ENCODE results near the gene GZMB. TPM values are rescaled to one million over a fixed set of nuclear protein-coding genes. Genes with fewer than 3 reads are reported as not detected.
"Not testable (repeated sequence)": the region's sequence is repeated elsewhere in the genome, so short reads cannot be mapped to it uniquely, and the experiment has no call there.

Gene GZMB
- total RNA-seq, 1 experiment from 2014 or later = 0.74 TPM

DNA sequence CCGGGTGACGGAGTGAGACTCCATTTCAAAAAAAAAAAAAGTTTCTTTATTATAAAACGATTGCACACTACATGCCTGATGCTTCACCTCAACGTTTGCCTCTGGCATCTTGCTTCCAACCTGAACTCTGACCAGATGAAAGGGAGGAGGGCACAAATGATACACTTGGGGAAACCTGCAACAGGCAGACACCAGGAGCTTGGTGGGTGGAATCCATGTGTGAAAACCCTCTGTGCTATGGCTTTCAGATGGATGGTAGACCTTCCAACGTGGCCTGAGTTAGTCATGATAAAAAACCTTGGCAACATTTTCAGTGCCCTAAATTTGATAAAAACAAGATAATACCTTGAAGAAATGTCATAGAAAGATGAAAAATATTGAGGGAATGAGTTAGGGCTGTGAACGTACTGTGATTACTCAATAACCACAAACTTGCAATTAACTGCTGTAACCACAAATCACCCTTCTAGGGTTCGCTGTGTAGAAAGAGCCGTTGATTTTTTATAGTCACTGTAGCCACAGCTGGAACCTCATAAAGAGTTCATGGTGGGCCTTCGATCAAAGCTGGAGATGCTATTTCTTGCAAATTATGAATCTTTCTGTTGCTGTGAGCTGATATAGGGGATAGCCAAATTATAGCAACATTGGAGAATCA is 26.1 kb upstream of the GZMB start (continued):
- TF ChIP-seq, protein P1, sequence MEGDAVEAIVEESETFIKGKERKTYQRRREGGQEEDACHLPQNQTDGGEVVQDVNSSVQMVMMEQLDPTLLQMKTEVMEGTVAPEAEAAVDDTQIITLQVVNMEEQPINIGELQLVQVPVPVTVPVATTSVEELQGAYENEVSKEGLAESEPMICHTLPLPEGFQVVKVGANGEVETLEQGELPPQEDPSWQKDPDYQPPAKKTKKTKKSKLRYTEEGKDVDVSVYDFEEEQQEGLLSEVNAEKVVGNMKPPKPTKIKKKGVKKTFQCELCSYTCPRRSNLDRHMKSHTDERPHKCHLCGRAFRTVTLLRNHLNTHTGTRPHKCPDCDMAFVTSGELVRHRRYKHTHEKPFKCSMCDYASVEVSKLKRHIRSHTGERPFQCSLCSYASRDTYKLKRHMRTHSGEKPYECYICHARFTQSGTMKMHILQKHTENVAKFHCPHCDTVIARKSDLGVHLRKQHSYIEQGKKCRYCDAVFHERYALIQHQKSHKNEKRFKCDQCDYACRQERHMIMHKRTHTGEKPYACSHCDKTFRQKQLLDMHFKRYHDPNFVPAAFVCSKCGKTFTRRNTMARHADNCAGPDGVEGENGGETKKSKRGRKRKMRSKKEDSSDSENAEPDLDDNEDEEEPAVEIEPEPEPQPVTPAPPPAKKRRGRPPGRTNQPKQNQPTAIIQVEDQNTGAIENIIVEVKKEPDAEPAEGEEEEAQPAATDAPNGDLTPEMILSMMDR (IDR thresholded peaks at IDR 0.05 in 2 of 3, conservative IDR thresholded peaks at IDR 0.05 in 1 of 3; ENCODE audit: borderline replicate concordance in 1 of 3, insufficient read depth in 1 of 3, low read depth in 2 of 3, low read length in 2 of 3) = no peak

DNA sequence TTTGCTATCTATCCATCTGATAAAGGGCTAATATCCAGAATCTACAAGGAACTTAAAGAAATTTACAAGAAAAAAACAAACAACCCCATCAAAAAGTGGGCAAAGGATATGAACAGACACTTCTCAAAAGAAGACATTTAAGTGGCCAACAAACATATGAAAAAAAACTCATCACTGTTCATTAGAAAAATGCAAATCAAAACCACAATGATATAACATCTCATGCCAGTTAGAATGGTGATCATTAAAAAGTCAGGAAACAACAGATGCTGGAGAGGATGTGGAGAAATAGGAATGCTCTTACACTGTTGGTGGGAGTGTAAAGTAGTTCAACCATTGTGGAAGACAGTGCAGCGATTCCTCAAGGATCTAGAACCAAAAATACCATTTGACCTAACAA is 14.4 kb upstream of the GZMB start:
- ATAC-seq; RAD21 ChIA-PET (ENCODE audit: low non-redundant PET in 1 of 2, low total read pairs in 2 of 2, uncharacterized antibody in 2 of 2, unreplicated experiment in 2 of 2): not testable (repeated sequence)

DNA sequence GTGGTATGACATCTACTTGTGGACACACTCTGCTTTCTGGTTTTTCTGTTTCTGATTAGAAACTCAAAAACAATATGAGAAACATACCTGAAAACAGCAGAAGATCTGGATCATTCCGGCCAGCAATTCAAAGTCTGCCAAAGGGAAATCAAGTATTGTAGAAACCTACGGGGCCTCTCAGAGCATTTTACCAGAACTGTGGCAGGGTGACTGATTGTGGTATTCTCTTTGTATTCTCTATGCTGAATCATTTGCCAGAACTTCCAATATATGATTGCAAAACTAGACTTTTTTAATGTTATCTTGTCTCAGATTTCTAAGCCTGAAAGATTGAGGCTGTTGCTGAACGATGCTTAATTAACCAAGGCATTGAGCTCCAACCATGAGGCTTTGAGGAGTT is 5.9 kb upstream of the GZMB start:
- CTCF ChIA-PET = no interaction called here
- H3K27me3 ChIP-seq (ENCODE audit: insufficient read depth, low read length) = no peaks in the 10 kb centered on the region
- intact Hi-C loops (cut with micrococcal nuclease) = no loop called here
- H3K4me3 ChIP-seq (replicated peaks in 1 of 2; ENCODE audit: low read depth in 1 of 2, low read length in 2 of 2) = no peak overlapping the region
- H3K4me2 ChIP-seq (ENCODE audit: low read length) = no peak overlapping the region
- H2AFZ ChIP-seq (ENCODE audit: low read depth, low read length, poor library complexity, severe bottlenecking) = no peak overlapping the region
- RAD21 ChIA-PET (ENCODE audit: low non-redundant PET in 1 of 2, low total read pairs in 2 of 2, uncharacterized antibody in 2 of 2, unreplicated experiment in 2 of 2) = no interaction called here
- H3K27ac ChIP-seq (ENCODE audit: low read depth, low read length) = no peak overlapping the region
- no TSS peak for BruUV-seq (replicated peaks)
- no peaks in the 10 kb centered on the region for H3K9me2 ChIP-seq (ENCODE audit: insufficient read depth)
- ATAC-seq = no peak
- no peaks in the 10 kb centered on the region for H3K36me3 ChIP-seq (ENCODE audit: control insufficient read depth in 1 of 2, insufficient read depth in 2 of 2, low read length in 2 of 2)
- POLR2A ChIA-PET = no interaction called here
- no peaks in the 10 kb centered on the region for H3K79me2 ChIP-seq (ENCODE audit: insufficient read depth, low read length)
- no peak for DNase-seq (ENCODE audit: low read depth, low spot score)
- H3K9me3 ChIP-seq (ENCODE audit: control insufficient read depth in 1 of 2, insufficient read depth in 1 of 2, low read depth in 1 of 2, low read length in 2 of 2) = no peaks in the 10 kb centered on the region
- H3K9ac ChIP-seq (ENCODE audit: low read length) = no peak overlapping the region
- no peaks in the 10 kb centered on the region for H4K20me1 ChIP-seq (ENCODE audit: insufficient read depth)
- H3K4me1 ChIP-seq (ENCODE audit: control insufficient read depth in 1 of 2, insufficient read depth in 2 of 2, low read length in 2 of 2) = no peaks in the 10 kb centered on the region
- TF ChIP-seq, protein P2, sequence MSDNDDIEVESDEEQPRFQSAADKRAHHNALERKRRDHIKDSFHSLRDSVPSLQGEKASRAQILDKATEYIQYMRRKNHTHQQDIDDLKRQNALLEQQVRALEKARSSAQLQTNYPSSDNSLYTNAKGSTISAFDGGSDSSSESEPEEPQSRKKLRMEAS (IDR thresholded peaks at IDR 0.05) = no peak
- TF ChIP-seq, protein P3, sequence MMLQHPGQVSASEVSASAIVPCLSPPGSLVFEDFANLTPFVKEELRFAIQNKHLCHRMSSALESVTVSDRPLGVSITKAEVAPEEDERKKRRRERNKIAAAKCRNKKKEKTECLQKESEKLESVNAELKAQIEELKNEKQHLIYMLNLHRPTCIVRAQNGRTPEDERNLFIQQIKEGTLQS (IDR thresholded peaks at IDR 0.05) = no peak
- TF ChIP-seq, protein P4, sequence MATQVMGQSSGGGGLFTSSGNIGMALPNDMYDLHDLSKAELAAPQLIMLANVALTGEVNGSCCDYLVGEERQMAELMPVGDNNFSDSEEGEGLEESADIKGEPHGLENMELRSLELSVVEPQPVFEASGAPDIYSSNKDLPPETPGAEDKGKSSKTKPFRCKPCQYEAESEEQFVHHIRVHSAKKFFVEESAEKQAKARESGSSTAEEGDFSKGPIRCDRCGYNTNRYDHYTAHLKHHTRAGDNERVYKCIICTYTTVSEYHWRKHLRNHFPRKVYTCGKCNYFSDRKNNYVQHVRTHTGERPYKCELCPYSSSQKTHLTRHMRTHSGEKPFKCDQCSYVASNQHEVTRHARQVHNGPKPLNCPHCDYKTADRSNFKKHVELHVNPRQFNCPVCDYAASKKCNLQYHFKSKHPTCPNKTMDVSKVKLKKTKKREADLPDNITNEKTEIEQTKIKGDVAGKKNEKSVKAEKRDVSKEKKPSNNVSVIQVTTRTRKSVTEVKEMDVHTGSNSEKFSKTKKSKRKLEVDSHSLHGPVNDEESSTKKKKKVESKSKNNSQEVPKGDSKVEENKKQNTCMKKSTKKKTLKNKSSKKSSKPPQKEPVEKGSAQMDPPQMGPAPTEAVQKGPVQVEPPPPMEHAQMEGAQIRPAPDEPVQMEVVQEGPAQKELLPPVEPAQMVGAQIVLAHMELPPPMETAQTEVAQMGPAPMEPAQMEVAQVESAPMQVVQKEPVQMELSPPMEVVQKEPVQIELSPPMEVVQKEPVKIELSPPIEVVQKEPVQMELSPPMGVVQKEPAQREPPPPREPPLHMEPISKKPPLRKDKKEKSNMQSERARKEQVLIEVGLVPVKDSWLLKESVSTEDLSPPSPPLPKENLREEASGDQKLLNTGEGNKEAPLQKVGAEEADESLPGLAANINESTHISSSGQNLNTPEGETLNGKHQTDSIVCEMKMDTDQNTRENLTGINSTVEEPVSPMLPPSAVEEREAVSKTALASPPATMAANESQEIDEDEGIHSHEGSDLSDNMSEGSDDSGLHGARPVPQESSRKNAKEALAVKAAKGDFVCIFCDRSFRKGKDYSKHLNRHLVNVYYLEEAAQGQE (IDR thresholded peaks at IDR 0.05; ENCODE audit: low read depth) = no peak
- TF ChIP-seq RAD21 (IDR thresholded peaks at IDR 0.05; ENCODE audit: low read depth) = no peak
- TF ChIP-seq JUND (IDR thresholded peaks at IDR 0.05) = no peak
- TF ChIP-seq FOSL1 (IDR thresholded peaks at IDR 0.05; ENCODE audit: low read depth) = no peak
- TF ChIP-seq YY1 (IDR thresholded peaks at IDR 0.05; ENCODE audit: extremely low read depth, insufficient replicate concordance, low read depth, low read length) = no peak
- no peak for TF ChIP-seq SRF (IDR thresholded peaks at IDR 0.05; ENCODE audit: low read depth)
- no peak for TF ChIP-seq CEBPB (IDR thresholded peaks at IDR 0.05; ENCODE audit: low read depth)
- no peak for TF ChIP-seq ZNF274 (IDR thresholded peaks at IDR 0.05; ENCODE audit: low read depth, low read length)
- no peak for TF ChIP-seq EZH2 (IDR thresholded peaks at IDR 0.05)
- TF ChIP-seq POLR2A (IDR thresholded peaks at IDR 0.05; ENCODE audit: borderline replicate concordance, extremely low read depth, insufficient read depth, insufficient read length) = no peak
- TF ChIP-seq ZFX (IDR thresholded peaks at IDR 0.05) = no peak

More for the DNA sequence above, 14.4 kb upstream of the GZMB start:
- H3K36me3 ChIP-seq (ENCODE audit: control insufficient read depth in 1 of 2, insufficient read depth in 2 of 2, low read length in 2 of 2); H3K9me3 ChIP-seq (ENCODE audit: control insufficient read depth in 1 of 2, insufficient read depth in 1 of 2, low read depth in 1 of 2, low read length in 2 of 2); H3K27me3 ChIP-seq (ENCODE audit: insufficient read depth, low read length); H3K4me1 ChIP-seq (ENCODE audit: control insufficient read depth in 1 of 2, insufficient read depth in 2 of 2, low read length in 2 of 2); POLR2A ChIA-PET; H3K79me2 ChIP-seq (ENCODE audit: insufficient read depth, low read length); H3K9me2 ChIP-seq (ENCODE audit: insufficient read depth); H3K4me3 ChIP-seq (replicated peaks in 1 of 2; ENCODE audit: low read depth in 1 of 2, low read length in 2 of 2); BruUV-seq (replicated peaks); H2AFZ ChIP-seq (ENCODE audit: low read depth, low read length, poor library complexity, severe bottlenecking); H4K20me1 ChIP-seq (ENCODE audit: insufficient read depth); intact Hi-C loops (cut with micrococcal nuclease); H3K9ac ChIP-seq (ENCODE audit: low read length); DNase-seq (ENCODE audit: low read depth, low spot score); H3K27ac ChIP-seq (ENCODE audit: low read depth, low read length); H3K4me2 ChIP-seq (ENCODE audit: low read length); CTCF ChIA-PET: not testable (repeated sequence)

Measured in HCT116 (cell line).